HK-2 (cell line): ENCODE measurements around the gene ZNF672.
"Not testable (repeated sequence)": the region's sequence is repeated elsewhere in the genome, so short reads cannot be mapped to it uniquely, and the experiment has no call there.

Source experiments
- DNase-seq: peaks from one replicate; pipeline ENCODE4 v3.0.0-alpha.2; 2018; ENCODE audit not compliant: unreplicated experiment

Gene ZNF672

DNA sequence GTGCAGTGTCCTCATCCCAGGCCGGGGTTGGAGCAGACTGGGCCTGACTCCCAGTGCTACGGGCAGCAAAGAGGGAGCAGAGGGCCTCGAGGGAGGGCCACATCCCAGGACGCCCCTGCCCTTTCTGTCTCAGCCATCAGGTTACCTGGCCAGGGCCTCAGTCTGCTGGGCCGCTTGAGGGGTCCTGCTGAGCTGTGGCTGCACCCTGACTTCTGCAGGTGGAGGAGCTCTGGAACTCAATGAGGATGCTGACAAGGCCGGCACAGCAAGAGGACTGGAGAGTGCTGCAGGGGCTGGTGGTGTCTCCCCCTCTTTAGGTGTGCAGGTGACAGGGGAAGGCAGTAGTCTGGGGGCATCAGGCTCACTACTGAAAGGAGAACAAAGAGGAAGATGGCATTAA is 17.6 kb downstream of the ZNF672 start:
- DNase-seq, result no peak

DNA sequence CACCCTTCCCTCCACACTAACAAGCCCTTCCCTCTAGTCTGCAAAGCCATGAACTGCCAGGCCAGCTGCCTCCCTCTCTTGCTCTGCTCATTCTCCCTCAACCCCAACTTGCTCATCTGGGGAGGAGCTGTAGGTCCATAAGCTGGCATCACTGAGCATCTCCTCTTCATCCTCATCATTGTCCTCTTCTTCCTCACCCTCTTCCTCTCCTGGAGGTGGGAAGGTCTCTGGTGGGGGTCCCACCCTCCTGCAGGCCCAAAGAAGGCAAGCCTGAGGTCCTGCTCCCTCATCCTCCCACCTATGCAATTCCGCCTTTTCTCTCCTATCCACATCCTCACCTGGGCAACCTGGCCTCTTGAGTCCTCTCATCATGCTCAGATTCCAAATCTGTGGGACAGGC is 18.2 kb downstream of the ZNF672 start:
- no peak for DNase-seq

DNA sequence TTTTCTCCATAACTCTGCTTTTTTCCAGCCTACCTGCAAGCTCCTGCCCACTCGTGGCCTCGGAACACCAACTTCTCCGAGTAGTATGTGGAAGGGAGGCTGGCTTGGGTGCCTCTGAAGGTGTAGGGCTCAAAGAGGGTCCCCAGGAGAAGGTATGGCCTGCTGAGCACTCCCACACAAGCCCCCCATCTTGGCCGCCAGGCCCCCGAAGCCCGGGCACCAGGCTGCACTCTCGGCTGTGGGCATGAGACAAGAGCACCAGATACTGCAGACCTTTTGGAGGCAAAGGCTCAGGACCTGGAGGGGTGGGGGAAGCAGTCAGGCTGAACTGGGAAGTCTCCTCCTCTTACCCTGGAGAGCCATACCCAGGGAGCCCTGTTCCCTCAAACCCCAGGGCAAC is 19.2 kb downstream of the ZNF672 start:
- DNase-seq, result no peak

DNA sequence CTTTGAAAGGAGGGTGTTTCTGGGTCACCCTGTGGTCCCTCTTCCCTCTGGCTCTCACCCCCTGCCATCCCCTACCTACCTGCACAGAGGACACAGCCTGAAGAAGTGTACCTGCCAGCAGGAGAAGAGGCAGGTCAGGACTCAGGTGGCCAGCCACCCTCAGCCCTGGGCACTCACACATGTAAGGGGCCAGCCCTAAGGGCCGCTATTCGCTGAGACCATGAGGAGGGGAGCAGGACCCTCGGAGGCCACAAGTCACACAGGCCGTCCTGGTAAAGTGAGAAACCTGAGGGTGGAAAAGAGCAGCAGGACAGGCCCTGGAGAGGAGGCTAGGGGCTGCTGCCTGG is 19.7 kb downstream of the ZNF672 start:
- DNase-seq, result no peak

DNA sequence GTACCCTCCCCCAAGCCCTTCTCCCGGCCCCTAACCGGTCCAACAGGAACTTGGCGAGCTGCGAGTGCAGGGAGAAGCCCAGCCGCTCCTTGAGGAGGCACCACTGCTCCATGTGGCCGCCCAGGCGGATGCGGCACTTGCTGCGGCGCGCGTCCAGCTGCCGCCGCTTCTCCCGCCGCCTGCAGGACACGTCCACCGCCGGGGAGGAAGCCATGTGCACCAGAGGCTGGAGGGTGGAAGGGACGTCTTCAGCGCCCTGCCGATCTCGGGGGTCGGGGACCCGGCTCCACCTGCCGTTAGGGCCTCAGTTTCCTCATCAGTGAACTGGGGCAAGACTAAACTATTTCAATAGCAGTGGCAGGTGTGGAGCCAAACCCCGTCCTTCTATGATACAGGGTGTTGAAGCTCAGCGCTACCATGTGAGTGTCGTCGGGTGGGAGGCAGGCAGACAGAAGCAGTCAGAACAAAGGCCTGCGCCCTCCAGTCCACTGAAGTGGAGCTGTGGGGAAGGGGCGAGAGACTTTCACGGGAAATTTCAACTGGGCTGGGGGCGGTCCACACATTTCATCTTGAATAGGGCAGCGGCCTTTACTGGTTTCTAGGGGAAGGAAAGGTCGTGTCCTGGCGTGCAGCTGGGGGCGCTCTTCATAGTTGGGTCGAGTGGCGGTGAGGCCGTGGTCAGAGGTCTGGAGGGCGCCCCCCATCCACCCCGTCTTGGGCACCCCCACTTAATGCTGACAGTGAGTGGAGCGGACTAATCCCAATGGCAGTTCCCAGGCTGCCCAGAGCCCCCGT is 20.3 kb downstream of the ZNF672 start:
- peak; percentile 81 for DNase-seq

DNA sequence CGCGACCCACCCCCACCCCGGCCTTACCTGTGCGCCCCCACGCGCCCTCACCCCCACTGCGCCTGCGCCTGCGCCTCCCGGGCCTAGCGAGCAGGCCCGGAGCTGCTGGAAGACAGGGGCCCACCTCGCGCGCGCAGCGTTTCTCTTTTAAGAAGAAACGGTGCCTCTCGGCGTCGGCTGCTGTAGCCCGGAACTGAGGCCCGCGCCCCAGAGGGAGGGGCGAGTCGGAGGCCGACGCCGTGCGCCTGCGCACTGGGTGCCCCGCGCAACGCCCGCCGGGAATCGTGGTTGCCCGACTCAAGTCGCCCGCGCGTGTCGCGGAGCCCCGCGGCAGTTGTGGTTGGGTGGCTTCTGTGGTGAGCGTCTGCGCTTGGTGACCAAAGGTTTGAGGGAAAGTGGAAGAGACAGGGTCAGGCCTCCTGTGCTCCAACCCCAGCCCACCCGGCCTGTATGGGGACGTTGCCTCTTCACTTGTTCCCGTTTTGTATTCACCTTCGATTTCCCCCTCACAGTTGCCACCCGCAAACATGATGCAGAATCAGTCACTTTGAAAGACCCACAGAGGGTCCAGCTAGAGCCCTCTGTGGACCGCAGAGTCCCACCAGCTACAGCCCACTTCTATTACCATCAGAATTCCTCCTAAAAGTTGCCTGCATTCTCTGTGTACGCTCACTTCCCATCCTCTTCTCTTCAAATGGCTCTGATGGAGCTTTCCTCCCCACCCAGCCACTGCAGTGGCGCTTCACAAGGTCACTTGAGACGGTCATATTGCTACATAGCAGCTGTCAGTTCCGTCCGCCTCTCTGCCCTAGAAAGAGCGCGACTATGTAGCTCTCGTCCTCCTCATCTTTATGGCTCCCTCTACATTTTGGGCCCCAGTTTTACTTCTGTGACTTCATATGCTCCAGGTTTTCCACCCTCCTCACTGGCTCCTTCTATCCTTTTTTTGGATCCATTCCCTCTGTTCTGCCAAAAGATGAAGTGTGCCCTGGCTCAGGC is 21.2 kb downstream of the ZNF672 start, which contains the start of gene ZNF692:
TSS of gene ZNF692 (minus strand) at position 195 of the 999 bp plus-strand sequence. CDS start 776 bp downstream, outside the sequence.
- peak; percentile 99 for DNase-seq

DNA sequence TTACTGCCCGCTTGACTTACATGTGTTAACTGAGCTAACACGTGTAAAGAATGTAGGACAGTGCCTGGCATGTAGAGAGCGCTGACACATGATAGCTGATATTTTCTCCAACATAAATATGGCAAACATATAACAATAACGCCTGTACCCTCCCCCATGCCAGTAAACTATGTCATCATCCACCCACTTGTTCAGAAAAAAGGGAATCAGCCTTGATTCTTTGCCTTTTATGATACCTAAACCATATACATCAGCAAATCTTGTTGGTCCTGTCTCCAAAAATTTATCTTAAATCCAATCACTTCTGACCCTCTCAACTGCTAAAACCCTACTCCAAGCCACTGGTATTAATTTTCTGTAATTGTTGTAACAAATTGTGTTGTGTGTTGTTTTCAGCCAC is 22.0 kb downstream of the ZNF672 start:
- DNase-seq, result no peak

DNA sequence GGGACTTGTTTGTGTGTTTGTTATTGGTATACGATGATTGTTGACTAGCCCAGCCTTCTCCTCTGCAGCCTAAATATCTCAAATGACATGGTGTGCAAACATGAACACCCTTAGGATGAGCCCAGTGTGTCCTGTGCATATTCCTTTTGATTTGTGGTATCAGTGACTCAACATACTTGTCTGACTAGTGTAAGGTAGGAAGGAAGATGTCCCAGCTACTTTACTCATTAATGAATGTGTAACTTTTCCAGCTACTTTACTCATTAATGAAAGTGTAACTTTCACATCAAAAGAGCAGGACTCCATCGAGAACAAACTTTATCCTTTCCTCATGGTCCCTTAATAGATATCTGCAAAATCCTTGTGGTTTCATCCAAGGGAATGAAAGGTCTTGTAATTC is 23.6 kb downstream of the ZNF672 start:
- no peak for DNase-seq

DNA sequence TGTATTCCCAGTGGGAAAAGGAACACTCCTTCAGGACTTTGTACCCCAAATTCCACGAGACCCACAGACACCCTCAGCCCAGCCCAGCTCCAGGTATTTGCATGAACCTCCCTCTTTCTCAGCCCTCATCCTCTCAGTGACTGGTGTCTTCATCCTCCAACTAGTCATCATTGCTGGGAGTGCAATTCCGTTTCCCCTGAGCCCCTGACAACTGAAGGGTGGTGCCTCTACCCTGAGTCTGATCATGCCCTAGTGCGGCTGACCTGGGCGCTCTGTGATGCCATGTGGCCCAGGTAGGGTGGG is 24.6 kb downstream of the ZNF672 start:
- no peak for DNase-seq

DNA sequence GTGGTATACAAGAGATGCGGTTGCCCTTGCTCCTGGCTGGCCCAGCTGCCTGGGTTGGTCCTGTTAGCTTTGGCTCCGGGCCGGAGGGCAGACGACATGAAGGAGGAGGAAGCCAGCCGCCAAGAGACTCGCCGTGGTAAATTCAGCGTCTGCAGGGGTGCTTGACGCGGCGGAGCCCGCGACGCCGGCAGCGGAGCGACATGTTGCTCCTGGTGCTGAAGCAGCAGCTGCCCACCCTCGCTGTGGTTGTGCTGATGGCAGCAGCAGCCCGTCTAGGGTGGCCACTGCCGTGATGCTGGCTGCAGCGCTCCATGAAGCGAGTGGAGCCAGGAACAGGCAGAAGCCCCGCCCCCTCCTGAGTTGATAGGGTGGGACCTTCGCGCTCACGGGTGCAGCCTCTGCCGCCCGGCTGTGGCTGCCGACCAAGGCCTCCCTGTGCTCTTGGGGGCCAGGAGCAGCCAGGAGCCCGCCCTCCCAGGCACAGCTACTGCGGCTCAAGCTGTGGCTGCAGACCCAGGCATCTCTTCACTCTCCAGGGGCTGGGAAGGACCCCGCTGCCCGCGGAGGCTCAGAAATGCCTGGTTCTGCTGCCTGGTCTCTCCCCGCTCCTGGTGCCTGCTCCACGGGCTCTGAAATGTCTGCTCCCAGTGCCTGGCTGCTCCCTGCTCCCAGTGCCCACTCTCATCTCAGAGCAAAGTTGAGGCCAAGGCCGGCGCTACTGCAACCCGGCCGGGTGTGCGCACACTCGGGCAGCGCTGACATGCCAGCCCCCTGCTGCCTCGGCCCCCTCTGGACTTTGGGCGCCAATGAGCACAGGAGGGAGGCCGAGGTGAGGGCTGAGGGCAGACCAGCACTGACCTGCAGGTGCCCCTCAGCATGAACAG is 25.2 kb downstream of the ZNF672 start:
- peak; percentile 78 for DNase-seq

DNA sequence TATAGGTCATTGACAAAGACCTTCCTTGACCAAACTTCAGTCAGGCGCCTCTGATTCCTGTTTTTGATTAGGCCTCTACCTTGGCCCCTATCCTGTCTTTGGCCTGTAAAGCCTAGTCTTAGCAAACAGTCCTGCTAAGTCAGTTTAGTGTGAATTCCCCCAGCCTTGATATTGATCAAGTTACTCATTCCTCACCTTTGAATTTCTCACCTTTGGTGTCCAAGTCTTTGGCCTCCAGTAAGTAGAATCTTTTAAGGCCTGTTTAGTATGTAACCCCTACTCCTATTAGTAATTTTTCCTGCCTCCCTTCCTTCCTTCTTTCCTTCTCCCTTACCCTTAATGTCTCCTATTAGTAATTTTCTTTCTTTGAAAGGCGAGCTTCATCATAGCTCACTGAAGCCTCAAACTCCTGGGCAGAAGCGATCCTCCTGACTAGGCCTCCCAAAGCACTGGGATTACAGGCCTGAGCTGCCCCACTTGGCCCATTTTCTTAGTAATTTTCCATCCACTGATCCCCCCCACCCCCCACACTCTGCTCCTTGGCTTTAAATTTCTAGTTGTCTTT is 33.9 kb downstream of the ZNF672 start:
- peak; percentile 39 for DNase-seq

DNA sequence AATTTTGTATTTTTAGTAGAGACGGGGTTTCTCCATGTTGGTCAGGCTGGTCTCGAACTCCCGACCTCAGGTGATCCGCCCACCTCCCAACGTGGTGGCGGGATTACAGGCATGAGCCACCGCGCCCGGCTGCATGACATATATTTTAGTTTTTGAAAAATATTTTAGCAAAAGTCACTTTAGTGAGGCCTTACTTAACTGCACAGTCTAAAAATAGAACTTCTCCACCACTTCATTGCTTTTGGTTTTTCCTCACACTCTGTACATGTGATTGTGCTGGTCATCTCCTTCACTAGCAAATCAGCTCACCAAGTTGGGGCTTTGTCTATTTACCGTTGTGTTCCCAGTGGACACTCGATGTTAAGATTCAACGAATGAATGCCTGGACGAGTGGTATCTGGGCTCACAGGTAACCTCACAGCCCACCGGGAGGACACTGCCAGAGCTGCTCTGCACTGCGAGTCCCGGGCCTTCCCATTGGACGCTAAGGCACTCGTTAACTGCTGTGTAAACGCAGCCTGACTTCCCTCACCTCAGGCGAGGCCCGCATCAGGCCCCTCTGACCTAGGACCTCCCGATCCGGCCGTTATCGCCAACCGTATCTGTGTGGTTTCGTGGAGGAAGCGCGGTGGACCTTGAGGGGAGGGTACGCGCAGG is 34.9 kb downstream of the ZNF672 start:
- peak; percentile 86 for DNase-seq

DNA sequence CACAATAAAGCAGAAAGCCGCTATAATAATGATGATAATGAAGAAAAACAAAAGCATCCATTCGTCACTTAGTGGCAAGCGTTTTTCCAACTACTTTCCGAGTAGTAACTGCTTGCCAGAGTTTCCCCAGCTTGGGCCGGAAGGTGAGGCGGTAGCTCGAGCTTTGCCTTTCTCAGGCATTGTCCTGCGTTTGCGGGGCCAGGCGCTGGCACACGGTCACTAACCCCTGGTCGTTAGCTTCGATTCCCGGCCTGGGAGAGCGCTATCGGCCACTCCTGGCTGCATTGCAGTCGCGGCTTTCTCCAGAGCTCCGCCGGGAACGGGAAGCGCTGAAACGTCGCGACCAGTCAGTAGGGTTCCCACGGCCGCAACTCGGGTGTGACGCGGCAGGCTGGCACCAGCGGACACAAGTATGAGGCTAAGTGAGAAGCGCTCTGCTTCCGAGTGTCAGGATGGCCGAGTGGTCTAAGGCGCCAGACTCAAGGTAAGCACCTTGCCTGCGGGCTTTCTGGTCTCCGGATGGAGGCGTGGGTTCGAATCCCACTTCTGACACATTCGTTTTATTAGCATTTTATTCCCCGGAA is 35.5 kb downstream of the ZNF672 start:
- peak; percentile 100 for DNase-seq

DNA sequence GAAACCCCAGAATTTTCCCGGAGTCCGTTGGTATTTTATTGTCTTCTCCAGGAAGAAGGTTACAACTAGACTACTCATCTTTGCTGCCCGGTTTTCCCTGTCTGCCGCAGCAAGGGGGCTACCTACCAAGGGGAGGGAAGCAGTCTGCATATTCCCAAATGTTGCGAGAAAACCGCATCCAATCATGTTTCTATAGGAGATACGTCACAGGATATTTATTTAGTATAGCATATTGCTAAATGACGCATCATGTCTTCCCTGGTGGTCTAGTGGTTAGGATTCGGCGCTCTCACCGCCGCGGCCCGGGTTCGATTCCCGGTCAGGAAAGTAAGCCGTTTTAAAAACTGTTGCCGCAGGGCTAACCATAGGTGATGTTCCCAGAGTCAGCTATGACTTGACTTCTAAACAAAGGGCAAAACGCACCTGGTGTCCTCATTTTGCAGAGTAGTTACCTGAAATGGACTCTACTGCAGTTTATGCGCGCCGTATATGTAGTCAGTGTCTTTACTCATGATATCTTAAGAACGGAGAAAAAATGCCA is 36.0 kb downstream of the ZNF672 start:
- DNase-seq, result peak; percentile 95

DNA sequence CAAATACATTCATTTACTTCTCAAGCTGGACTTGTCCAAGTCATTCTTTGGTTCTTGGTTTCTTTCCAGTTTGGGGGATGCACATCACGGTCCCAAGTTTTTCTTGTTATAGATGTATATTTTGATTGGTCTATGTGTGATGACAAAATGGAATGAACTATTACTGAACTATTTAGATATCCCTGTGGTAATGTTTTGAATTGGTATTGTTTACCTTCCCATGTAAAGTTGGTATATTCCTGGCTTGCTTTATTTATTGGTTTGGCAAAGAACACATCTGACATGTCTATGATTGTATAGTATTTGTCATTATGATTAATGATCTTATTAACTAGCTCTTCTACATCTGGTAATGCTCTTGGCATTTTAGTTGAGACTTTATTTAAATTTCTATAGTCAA is 43.2 kb downstream of the ZNF672 start:
- no peak for DNase-seq

DNA sequence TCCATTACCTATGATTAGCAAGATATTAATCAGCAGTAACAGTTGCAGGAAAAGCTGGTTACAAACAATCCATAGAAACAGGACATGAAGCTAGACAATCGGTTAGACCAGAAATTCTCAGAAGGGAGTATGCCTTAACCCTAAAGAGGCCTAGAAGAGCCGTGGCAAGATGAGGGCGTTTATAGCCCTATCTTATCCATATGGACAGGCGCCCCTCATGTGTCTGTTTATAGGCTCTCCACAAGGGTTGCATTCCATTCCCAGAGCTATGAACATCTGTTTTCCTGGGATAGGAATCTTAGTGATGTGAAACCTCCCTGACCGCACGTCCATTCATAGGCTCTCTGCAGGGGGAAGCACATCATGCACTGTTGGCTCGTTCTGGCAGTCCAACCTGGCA is 44.4 kb downstream of the ZNF672 start:
- DNase-seq, result not testable (repeated sequence)

DNA sequence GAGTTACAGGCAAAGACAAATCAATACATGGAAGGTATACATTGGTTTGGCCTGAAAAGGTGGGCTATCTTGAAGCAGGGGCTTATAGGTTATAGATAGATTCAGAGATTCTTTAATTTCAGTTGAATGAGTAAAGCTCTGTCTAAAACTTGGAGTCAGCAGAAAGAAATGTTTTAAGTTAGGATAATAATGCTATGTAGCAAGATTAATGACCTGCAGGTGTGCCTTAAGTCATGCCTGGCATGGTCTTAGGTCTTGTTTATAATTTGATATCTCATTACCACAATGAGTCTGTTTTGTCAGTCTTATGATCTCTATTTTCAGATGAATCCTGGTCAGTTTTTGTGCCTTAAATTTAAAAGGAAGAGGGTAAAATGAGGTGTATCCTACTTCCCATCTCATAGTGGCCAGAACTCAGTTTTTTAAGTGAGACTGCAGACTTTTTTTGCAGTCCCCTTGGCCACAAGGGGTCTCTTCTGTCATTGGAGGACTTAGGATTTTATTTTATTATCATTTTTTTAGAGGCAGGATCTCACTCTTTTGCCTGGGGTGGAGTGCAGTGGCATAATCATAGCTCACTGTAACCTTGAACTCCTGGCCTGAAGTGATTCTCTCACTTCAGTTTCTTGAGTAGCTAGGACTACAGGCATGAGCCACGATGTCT is 46.7 kb downstream of the ZNF672 start:
- no peak for DNase-seq

DNA sequence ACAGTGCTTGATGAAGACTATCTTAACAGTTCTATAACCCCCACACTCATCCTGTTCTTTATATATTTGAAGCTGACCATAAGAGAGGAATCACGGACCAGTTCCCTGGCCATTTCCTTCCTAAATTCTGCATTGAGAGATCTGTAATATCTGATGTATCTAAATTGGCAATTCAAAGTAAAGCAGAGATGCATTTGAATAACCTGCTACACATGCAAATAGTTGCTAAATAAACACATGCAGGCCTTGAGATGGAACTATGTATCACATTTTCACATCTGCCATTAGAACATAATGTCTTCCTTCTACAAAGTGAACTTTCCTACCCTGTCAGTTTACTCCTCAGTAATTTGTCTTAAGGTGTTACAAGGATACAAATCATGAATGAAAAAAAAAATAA is 47.6 kb downstream of the ZNF672 start:
- no peak for DNase-seq

DNA sequence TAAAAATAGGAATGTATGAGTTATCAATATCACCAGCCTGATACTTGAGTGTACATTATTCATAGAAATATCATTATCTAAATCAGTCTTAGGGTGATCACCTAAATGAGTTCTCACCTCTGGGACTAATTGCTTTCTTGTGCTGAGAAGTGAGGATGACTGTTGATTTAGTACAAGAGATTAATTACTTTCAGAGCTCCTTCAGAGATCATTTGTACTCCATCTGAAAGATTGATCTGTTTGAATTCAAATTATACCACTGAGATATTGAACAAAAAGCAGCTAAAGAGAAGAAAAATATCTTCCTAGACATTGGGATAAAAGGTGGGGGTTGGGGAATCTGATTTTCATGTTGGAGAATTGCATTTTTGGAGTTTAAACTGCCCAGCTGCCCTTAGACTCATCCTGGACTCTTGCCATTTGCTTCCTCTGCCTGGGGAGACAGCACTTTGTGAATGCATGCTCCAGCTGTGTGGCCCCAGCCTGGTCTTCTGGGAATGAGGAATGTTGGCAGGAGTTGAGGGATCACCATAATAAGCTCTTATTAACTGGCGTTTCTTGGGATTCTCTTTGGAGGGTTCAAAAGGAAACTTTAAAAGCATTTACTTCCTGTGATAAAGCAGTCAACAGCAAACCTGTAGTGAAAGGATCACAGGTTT is 48.3 kb downstream of the ZNF672 start:
- no peak for DNase-seq
